ENCODE measurements around the gene LILRB4.

DNA sequence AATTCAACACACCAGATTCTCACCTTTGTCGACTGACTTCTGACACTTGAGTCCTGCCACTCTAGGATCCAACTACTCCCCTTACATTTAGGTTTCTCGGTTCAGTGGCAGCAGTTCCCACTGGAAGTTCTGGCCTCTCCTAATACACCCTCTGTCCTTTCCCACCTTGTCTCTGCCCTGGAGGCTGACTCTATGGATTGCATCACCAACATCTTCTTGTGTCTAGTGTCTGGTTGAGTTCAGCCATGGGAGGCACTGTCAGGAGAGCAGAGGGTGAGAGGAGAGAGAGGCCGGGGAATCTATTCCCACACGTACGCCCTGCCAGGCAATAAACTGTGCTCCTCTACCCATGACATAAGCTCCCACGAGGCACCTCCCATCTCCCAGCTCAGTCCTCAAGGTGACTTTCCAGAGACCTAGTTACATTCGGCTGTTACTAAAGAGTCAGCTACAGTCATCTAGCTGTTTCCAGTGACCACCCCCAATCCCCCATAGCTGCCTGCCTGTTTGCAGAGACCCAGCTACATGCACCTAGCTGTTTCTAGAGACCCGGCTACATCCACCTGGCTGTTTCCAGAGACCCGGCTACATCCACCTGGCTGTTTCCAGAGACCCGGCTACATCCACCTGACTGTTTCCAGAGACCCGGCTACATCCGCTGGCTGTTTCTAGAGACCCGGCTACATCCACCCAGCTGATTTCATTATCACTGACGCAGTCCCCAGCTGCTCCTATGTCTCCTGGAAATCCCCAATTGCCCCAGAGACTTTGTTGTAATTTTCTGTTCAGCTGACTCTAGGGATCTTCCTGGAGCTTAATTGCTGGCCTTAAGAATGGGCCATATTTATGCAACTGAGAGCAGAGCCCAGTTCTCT lies 8.1 kb upstream of the LILRB4 start:
- TF ChIP-seq POLR2A (IDR thresholded peaks at IDR 0.05; ENCODE audit: low read length) (no peak), GATA1 (IDR thresholded peaks at IDR 0.05; ENCODE audit: low read depth, low read length) (no peak)

All from erythroblast (primary cell).